Astrocyte of the spinal cord (primary cell): Measurements from ENCODE around the gene COL4A6.

Experiments used
- DNase-seq: peaks from one replicate; pipeline ENCODE4 v3.0.0; 2011; ENCODE audit warnings: low read depth, low spot score
- H3K4me3 ChIP-seq: 2 replicates; pipeline ENCODE4 v1.5.1; 2011; ENCODE audit warnings: low read depth, mild to moderate bottlenecking, low read length, moderate library complexity
- in situ Hi-C: cut with HindIII; loops from 2 replicates; pipeline ENCODE4 v1.10.0; 2017; ENCODE audit warnings: low sequenced_read_pairs
- TF ChIP-seq, protein P1 (sequence below): IDR thresholded peaks from 2 replicates; pipeline ENCODE4 v1.5.1; 2012; ENCODE audit warnings: low read depth, mild to moderate bottlenecking, low read length, inconsistent platforms

COL4A6 gene

DNA sequence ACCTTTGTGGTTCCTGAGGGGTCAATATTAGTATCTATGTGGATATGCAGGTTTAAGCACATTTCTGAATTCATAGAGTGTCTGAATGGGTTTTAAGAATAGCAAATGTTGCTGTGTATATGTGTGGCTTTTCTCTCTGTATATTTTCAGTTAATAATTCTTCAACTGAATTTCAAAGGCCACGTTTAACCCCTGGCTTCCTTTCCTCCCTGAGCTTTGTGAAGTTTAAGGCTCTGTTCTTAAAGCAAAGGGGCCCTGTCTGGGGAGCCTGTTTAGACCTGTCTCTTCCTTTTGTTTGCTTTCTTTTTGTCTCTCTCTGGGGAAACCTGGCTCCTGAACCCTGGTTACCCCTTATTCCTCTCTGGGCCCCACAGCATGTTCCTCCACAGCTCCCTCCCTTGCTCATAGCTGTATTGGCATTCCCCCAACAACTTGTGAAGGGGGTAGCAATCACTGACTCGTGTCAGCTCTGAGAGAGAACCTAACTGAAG, 139.1 kb downstream of the COL4A6 start:
- no peak overlapping the region for H3K4me3 ChIP-seq
- in situ Hi-C loops: no loop called here
- DNase-seq: peak; percentile 43
- TF ChIP-seq, protein P1, sequence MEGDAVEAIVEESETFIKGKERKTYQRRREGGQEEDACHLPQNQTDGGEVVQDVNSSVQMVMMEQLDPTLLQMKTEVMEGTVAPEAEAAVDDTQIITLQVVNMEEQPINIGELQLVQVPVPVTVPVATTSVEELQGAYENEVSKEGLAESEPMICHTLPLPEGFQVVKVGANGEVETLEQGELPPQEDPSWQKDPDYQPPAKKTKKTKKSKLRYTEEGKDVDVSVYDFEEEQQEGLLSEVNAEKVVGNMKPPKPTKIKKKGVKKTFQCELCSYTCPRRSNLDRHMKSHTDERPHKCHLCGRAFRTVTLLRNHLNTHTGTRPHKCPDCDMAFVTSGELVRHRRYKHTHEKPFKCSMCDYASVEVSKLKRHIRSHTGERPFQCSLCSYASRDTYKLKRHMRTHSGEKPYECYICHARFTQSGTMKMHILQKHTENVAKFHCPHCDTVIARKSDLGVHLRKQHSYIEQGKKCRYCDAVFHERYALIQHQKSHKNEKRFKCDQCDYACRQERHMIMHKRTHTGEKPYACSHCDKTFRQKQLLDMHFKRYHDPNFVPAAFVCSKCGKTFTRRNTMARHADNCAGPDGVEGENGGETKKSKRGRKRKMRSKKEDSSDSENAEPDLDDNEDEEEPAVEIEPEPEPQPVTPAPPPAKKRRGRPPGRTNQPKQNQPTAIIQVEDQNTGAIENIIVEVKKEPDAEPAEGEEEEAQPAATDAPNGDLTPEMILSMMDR: no peak

DNA sequence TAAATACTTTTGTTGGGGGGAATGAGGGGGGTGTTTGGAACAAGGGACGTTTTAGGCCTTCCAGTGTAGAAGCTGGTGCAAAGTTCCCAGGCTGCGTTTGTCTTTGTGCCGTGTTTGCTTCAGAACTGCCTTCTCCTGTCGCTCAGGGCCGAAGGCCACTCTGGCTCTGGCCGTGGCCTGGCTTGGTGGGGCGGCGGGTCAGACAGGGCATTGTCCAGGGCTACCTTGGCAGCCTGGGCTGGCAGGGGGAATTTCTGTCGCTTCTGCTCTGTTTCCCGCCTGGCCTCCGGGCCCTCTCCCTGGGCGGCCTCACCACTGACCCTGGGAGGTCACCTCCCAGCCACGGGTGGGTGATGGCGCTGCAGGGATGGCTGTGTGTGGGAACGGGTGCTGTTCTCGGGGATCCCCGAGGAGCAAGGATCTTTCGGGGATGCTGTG, 140.0 kb downstream of the COL4A6 start:
- no peak overlapping the region for H3K4me3 ChIP-seq
- TF ChIP-seq, protein P1: no peak
- in situ Hi-C loops: no loop called here
- DNase-seq: no peak

DNA sequence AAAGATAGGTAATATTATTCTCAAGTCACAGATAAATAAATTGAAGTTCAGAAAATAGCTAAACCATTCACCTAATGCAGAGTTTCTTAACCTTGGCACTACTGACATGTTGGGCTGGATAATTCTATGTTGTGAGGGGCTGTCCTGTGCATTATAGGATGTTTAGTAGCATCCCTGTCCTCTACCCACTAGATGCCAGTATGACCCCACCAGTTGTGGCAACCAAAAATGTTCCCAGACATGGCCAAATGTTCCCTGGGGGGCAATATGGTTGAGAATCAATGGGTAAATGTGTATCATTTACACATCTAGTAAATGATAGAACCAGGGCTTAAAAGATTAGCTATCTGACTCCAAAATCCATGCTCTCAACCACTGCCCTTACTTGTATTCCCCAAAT, 140.9 kb downstream of the COL4A6 start:
- H3K4me3 ChIP-seq: no peak overlapping the region
- TF ChIP-seq, protein P1: no peak
- DNase-seq: no peak
- in situ Hi-C loops: no loop called here

DNA sequence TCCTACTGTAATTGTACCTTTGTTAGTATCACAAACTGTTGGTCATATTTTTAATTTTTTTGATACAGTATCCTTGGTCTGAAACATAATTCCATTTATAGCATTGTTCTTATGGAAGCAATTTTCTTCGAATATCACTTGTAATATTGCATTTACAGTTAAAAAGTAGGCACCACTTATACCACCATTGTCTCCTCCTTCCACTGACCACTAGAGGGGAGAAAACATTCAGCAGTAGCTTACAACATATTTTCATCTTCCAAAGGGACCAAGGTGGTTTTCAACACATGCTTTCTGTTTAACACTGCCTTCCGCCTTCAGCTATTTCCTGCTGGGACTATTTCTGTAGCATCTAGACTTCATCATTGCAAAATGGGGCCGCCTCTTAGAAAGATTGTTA, 146.2 kb downstream of the COL4A6 start:
- H3K4me3 ChIP-seq: no peak overlapping the region
- in situ Hi-C loops: no loop called here
- no peak for DNase-seq
- TF ChIP-seq, protein P1: no peak

DNA sequence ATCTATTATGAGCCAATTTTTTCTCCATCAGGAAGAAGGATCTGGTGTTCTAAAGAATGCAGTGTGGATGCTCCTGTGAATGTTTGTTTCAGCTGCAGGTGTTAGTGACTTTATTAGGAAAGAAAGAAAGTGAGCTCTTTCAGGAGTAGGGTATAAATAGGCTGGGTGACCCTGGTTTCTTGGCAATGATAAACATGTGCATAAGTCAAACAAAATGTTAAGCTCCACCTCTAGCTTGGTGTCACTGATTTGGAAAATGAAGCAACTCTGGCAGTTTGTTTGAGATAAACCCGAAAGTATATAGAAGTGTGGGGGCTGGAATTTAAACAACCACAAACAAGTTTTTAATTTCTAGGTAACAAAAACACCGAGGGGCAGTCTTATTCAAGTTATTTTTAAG, 152.3 kb downstream of the COL4A6 start:
- in situ Hi-C loops: no loop called here
- TF ChIP-seq, protein P1: no peak
- DNase-seq: no peak
- no peak overlapping the region for H3K4me3 ChIP-seq

DNA sequence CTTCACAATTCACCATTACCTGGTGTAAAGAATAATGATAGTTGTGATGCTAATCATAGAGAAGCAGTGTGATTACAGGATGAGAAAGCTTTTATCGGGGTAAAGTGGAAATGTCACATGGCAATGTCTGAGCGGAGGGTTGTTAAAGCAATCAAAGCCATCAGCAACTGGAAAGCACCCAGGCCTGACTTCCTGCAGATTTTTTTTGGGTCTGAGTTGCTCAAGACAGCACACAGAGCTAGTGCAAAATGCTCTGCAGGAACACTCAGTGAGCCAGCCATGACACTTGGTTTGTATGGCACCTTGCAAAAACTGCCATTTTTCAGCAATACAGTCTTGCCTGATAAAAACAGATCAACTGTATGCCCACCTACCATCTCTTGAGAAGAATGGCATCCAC, 152.9 kb downstream of the COL4A6 start:
- no peak for DNase-seq

More for the DNA sequence above, 152.9 kb downstream of the COL4A6 start:
- in situ Hi-C loops: no loop called here
- no peak overlapping the region for H3K4me3 ChIP-seq
- TF ChIP-seq, protein P1: no peak
